NCI-H2107 treated with DMSO at 0.1 percent for 48 hours (cell line): ENCODE results near the gene LANCL3.
"Not testable (repeated sequence)": the region's sequence is repeated elsewhere in the genome, so short reads cannot be mapped to it uniquely, and the experiment has no call there.

ENCODE experiments used
- DNase-seq: peaks from one replicate; lab custom pipeline; 2025; ENCODE audit not compliant: unreplicated experiment; lab: John Stamatoyannopoulos, UW

LANCL3 gene

GRCh38 chrX:37571426-37572107 is at the start of gene LANCL3:
Gene LANCL3 (plus strand): TSS chrX:37571661. CDS start chrX:37571871, 210 bp downstream.
- not testable (repeated sequence) for DNase-seq

- not testable (repeated sequence) for DNase-seq
These were observed 47.8 kb upstream of the LANCL3 start for GRCh38 chrX:37523673-37524072.

- no peak for DNase-seq
These were observed 29.5 kb upstream of the LANCL3 start for GRCh38 chrX:37541991-37542390.

GRCh38 chrX:37542791-37543190 is 28.7 kb upstream of the LANCL3 start:
- no peak for DNase-seq

GRCh38 chrX:37543324-37543723 is 28.1 kb upstream of the LANCL3 start:
- no peak for DNase-seq

GRCh38 chrX:37544531-37544930 is 26.9 kb upstream of the LANCL3 start:
- DNase-seq = not testable (repeated sequence)

GRCh38 chrX:37545066-37545465 is 26.4 kb upstream of the LANCL3 start:
- no peak for DNase-seq

- not testable (repeated sequence) for DNase-seq
These were observed 21.8 kb upstream of the LANCL3 start for GRCh38 chrX:37549619-37550018.

GRCh38 chrX:37553476-37553875 is 18.0 kb upstream of the LANCL3 start:
- DNase-seq = no peak

- not testable (repeated sequence) for DNase-seq
These were observed 6.2 kb upstream of the LANCL3 start for GRCh38 chrX:37565254-37565653.

- not testable (repeated sequence) for DNase-seq
These were observed 1.1 kb upstream of the LANCL3 start for GRCh38 chrX:37570349-37570748.

GRCh38 chrX:37572108-37572587 is 687 bp downstream of the LANCL3 start:
- DNase-seq = not testable (repeated sequence)

- DNase-seq = not testable (repeated sequence)
These were observed 1.7 kb downstream of the LANCL3 start for GRCh38 chrX:37573121-37573520.

GRCh38 chrX:37578045-37578444 is 6.6 kb downstream of the LANCL3 start:
- no peak for DNase-seq

GRCh38 chrX:37580080-37580479 is 8.6 kb downstream of the LANCL3 start:
- DNase-seq = no peak

GRCh38 chrX:37587337-37587736 is 15.9 kb downstream of the LANCL3 start:
- not testable (repeated sequence) for DNase-seq

GRCh38 chrX:37590047-37590446 is 18.6 kb downstream of the LANCL3 start:
- DNase-seq = no peak

GRCh38 chrX:37594755-37595382 is 23.4 kb downstream of the LANCL3 start:
- no peak for DNase-seq

GRCh38 chrX:37599729-37600128 is 28.3 kb downstream of the LANCL3 start:
- DNase-seq = no peak

GRCh38 chrX:37603938-37604409 is 32.5 kb downstream of the LANCL3 start:
- DNase-seq = no peak

GRCh38 chrX:37607243-37607642 is 35.8 kb downstream of the LANCL3 start:
- no peak for DNase-seq

GRCh38 chrX:37608156-37608555 is 36.7 kb downstream of the LANCL3 start:
- no peak for DNase-seq
